HEK293 (cell line): ENCODE data around the gene GALNT16.

ENCODE experiments used
- CTCF ChIA-PET: fragments of 350-600 bp; formaldehyde crosslinking; extraction: SDS; loops from one replicate; lab custom pipeline; 2021; ENCODE audit warnings: antibody characterized with exemption; lab: Yijun Ruan, JAX
- POLR2A ChIA-PET: fragments of 300-600 bp; formaldehyde crosslinking; extraction: SDS; loops from one replicate; lab custom pipeline; 2020; ENCODE audit warnings: antibody characterized with exemption, inconsistent platforms; lab: Yijun Ruan, JAX
- H3K27ac ChIP-seq: fragments of 200-500 bp; sonication (Bioruptor generic); 2 replicates; pipeline ENCODE4 v1.5.1; 2014; ENCODE audit warnings: low read depth, low read length, control low read depth, inconsistent platforms; ENCODE audit errors: extremely low read depth
- H3K36me3 ChIP-seq, 2 experiments: fragments of 200-500 bp in 1 of 2; sonication (Bioruptor generic) in 1 of 2; 1 replicate in 1 of 2; 2 replicates in 1 of 2; pipeline ENCODE4 v1.5.1; 2014 to 2017; ENCODE audit warnings: inconsistent platforms in 2 of 2, low read length in 2 of 2; ENCODE audit not compliant: control insufficient read depth in 2 of 2, insufficient read depth in 1 of 2
- H3K4me1 ChIP-seq: fragments of 200-500 bp; sonication (Bioruptor generic); 2 replicates; pipeline ENCODE4 v1.5.1; 2014; ENCODE audit warnings: mild to moderate bottlenecking, low read length, inconsistent platforms; ENCODE audit not compliant: control insufficient read depth, insufficient read depth
- H3K4me3 ChIP-seq: 2 replicates; pipeline ENCODE4 v1.5.1; 2011; ENCODE audit warnings: low read depth, mild to moderate bottlenecking, control low read depth, low read length, moderate library complexity
- H3K9me3 ChIP-seq: fragments of 200-500 bp; sonication (Bioruptor generic); 2 replicates; pipeline ENCODE4 v1.5.1; 2014; ENCODE audit warnings: low read depth, low read length, inconsistent platforms; ENCODE audit not compliant: control insufficient read depth, insufficient read depth
- EGR2 ChIP-seq: fragments of 450-650 bp; formaldehyde crosslinking; IDR thresholded peaks from 2 replicates; pipeline ENCODE4 v1.5.1; 2016; ENCODE audit warnings: low read depth, missing biosample characterization, missing genetic modification characterization
- KLF1 ChIP-seq: fragments of 450-650 bp; formaldehyde crosslinking; IDR thresholded peaks from 2 replicates; pipeline ENCODE4 v1.5.1; 2016; ENCODE audit warnings: missing biosample characterization, missing genetic modification characterization
- KLF10 ChIP-seq: fragments of 450-650 bp; IDR thresholded peaks from 2 replicates; pipeline ENCODE4 v1.5.1; 2018; ENCODE audit warnings: missing biosample characterization, mild to moderate bottlenecking, missing genetic modification characterization
- MEIS1 ChIP-seq: sonication (generic); formaldehyde crosslinking; IDR thresholded peaks from 2 replicates; pipeline ENCODE4 v1.8.1; 2022; ENCODE audit warnings: missing genetic modification reagents, mild to moderate bottlenecking, borderline replicate concordance
- MZF1 ChIP-seq: fragments of 450-650 bp; formaldehyde crosslinking; IDR thresholded peaks from 2 replicates; pipeline ENCODE4 v1.5.1; 2017; ENCODE audit warnings: missing biosample characterization, missing genetic modification characterization, borderline replicate concordance
- PATZ1 ChIP-seq: fragments of 450-650 bp; formaldehyde crosslinking; IDR thresholded peaks from 2 replicates; pipeline ENCODE4 v1.5.1; 2016; ENCODE audit warnings: missing biosample characterization, missing genetic modification characterization
- SP3 ChIP-seq: fragments of 450-650 bp; formaldehyde crosslinking; IDR thresholded peaks from 2 replicates; pipeline ENCODE4 v1.5.1; 2016; ENCODE audit warnings: missing biosample characterization, missing genetic modification characterization
- WT1 ChIP-seq: fragments of 450-650 bp; formaldehyde crosslinking; IDR thresholded peaks from 2 replicates; pipeline ENCODE4 v1.5.1; 2016; ENCODE audit warnings: missing biosample characterization, missing genetic modification characterization
- ZBTB1 ChIP-seq: fragments of 450-650 bp; formaldehyde crosslinking; IDR thresholded peaks from 2 replicates; pipeline ENCODE4 v1.5.1; 2016; ENCODE audit warnings: missing biosample characterization, missing genetic modification characterization
- ZBTB21 ChIP-seq: fragments of 450-650 bp; formaldehyde crosslinking; IDR thresholded peaks from 2 replicates; pipeline ENCODE4 v1.5.1; 2017; ENCODE audit warnings: missing biosample characterization, missing genetic modification characterization
- ZFHX2 ChIP-seq: fragments of 450-650 bp; formaldehyde crosslinking; conservative IDR thresholded peaks from 2 replicates; pipeline ENCODE4 v1.5.1; 2016; ENCODE audit warnings: missing biosample characterization, missing genetic modification characterization
- ZIC2 ChIP-seq: fragments of 450-650 bp; formaldehyde crosslinking; IDR thresholded peaks from 2 replicates; pipeline ENCODE4 v1.5.1; 2016; ENCODE audit warnings: missing biosample characterization, missing genetic modification characterization
- ZNF16 ChIP-seq: fragments of 450-650 bp; formaldehyde crosslinking; IDR thresholded peaks from 2 replicates; pipeline ENCODE4 v1.5.1; 2016; ENCODE audit warnings: low read depth, missing biosample characterization, missing genetic modification characterization
- ZNF169 ChIP-seq: fragments of 450-650 bp; formaldehyde crosslinking; IDR thresholded peaks from 2 replicates; pipeline ENCODE4 v1.5.1; 2016; ENCODE audit warnings: missing biosample characterization, missing genetic modification characterization
- ZNF2 ChIP-seq: fragments of 450-650 bp; formaldehyde crosslinking; IDR thresholded peaks from 2 replicates; pipeline ENCODE4 v1.5.1; 2016; ENCODE audit warnings: missing biosample characterization, missing genetic modification characterization
- ZNF239 ChIP-seq: fragments of 450-650 bp; formaldehyde crosslinking; IDR thresholded peaks from 2 replicates; pipeline ENCODE4 v1.5.1; 2016; ENCODE audit warnings: missing biosample characterization, missing genetic modification characterization
- ZNF266 ChIP-seq: fragments of 450-650 bp; formaldehyde crosslinking; IDR thresholded peaks from 2 replicates; pipeline ENCODE4 v1.5.1; 2016; ENCODE audit warnings: missing biosample characterization, missing genetic modification characterization, low read depth
- ZNF274 ChIP-seq, 2 experiments: fragments of 200-500 bp in 1 of 2; fragments of 450-650 bp in 1 of 2; sonication (Bioruptor generic) in 1 of 2; formaldehyde crosslinking in 1 of 2; IDR thresholded peaks; 2 replicates each; pipeline versions ENCODE4 v1.5.1 to v1.6.1; 2014 to 2016; ENCODE audit warnings: borderline replicate concordance in 1 of 2, inconsistent platforms in 1 of 2, low read length in 1 of 2, missing biosample characterization in 1 of 2, missing genetic modification characterization in 1 of 2
- ZNF302 ChIP-seq: fragments of 450-650 bp; formaldehyde crosslinking; IDR thresholded peaks from 2 replicates; pipeline ENCODE4 v1.5.1; 2016; ENCODE audit warnings: missing biosample characterization, missing genetic modification characterization, low read depth
- ZNF311 ChIP-seq: fragments of 450-650 bp; formaldehyde crosslinking; IDR thresholded peaks from 2 replicates; pipeline ENCODE4 v1.5.1; 2017; ENCODE audit warnings: missing biosample characterization, missing genetic modification characterization, borderline replicate concordance
- ZNF366 ChIP-seq: fragments of 450-650 bp; formaldehyde crosslinking; conservative IDR thresholded peaks from 2 replicates; pipeline ENCODE4 v1.5.1; 2016; ENCODE audit warnings: missing biosample characterization, missing genetic modification characterization
- ZNF391 ChIP-seq: fragments of 450-650 bp; formaldehyde crosslinking; IDR thresholded peaks from 2 replicates; pipeline ENCODE4 v1.5.1; 2016; ENCODE audit warnings: low read depth, missing biosample characterization, missing genetic modification characterization, borderline replicate concordance
- ZNF473 ChIP-seq: fragments of 450-650 bp; formaldehyde crosslinking; IDR thresholded peaks from 2 replicates; pipeline ENCODE4 v1.5.1; 2017; ENCODE audit warnings: missing biosample characterization, missing genetic modification characterization
- ZNF513 ChIP-seq: fragments of 450-650 bp; IDR thresholded peaks from 2 replicates; pipeline ENCODE4 v1.5.1; 2018; ENCODE audit warnings: missing biosample characterization, missing genetic modification characterization
- ZNF529 ChIP-seq: fragments of 450-650 bp; formaldehyde crosslinking; IDR thresholded peaks from 2 replicates; pipeline ENCODE4 v1.5.1; 2017; ENCODE audit warnings: missing genetic modification characterization, missing biosample characterization; ENCODE audit not compliant: insufficient replicate concordance
- ZNF555 ChIP-seq: fragments of 450-650 bp; formaldehyde crosslinking; conservative IDR thresholded peaks from 2 replicates; pipeline ENCODE4 v1.5.1; 2017; ENCODE audit warnings: missing biosample characterization, mild to moderate bottlenecking, missing genetic modification characterization, inconsistent platforms
- ZNF610 ChIP-seq: fragments of 450-650 bp; formaldehyde crosslinking; IDR thresholded peaks from 2 replicates; pipeline ENCODE4 v1.5.1; 2016; ENCODE audit warnings: missing biosample characterization, missing genetic modification characterization, borderline replicate concordance
- ZNF747 ChIP-seq: fragments of 450-650 bp; formaldehyde crosslinking; IDR thresholded peaks from 2 replicates; pipeline ENCODE4 v1.5.1; 2016; ENCODE audit warnings: missing biosample characterization, missing genetic modification characterization
- ZNF785 ChIP-seq: fragments of 450-650 bp; formaldehyde crosslinking; IDR thresholded peaks from 2 replicates; pipeline ENCODE4 v1.5.1; 2016; ENCODE audit warnings: missing biosample characterization, missing genetic modification characterization
- ZNF837 ChIP-seq: fragments of 450-650 bp; formaldehyde crosslinking; IDR thresholded peaks from 2 replicates; pipeline ENCODE4 v1.5.1; 2016; ENCODE audit warnings: missing biosample characterization, missing genetic modification characterization

GALNT16 gene

GRCh38 chr14:69323266-69323998 is 63.5 kb downstream of the GALNT16 start:
- no peak for TF ChIP-seq KLF10 (tag by site-specific recombination)
- TF ChIP-seq ZNF785 (tag by site-specific recombination): no peak
- no peak for TF ChIP-seq ZNF311
- no peak for TF ChIP-seq ZNF239
- peak; percentile 78 for TF ChIP-seq ZIC2
- TF ChIP-seq, all 188 proteins: peak for 1
- Histone ChIP-seq H3K27ac (no peak overlapping the region), H3K4me1 (no peaks in the 10 kb centered on the region), H3K4me3 (no peak overlapping the region), H3K36me3 (peaks cover 0 to 14% of the 10 kb centered on the region in 2 experiments; a peak in 1 of 3 replicates), H3K9me3 (no peaks in the 10 kb centered on the region)
- POLR2A ChIA-PET: no interaction called here
- CTCF ChIA-PET: interaction anchor here (0.6 kb wide), 1 partner anchor 77 kb away, joined by 3 read pairs; no protein-coding TSS in a partner anchor

- Histone ChIP-seq H3K36me3 (peaks cover 0 to 14% of the 10 kb centered on the region in 2 experiments; a peak in 1 of 3 replicates), H3K9me3 (no peaks in the 10 kb centered on the region), H3K4me3 (no peak overlapping the region), H3K4me1 (no peaks in the 10 kb centered on the region), H3K27ac (no peak overlapping the region)
- ChIA-PET CTCF (no interaction called here), POLR2A (no interaction called here)
- TF ChIP-seq ZNF169: no peak
- no peak for TF ChIP-seq ZNF555
- TF ChIP-seq ZNF366: no peak
- TF ChIP-seq EGR2 (tag by site-specific recombination): no peak
- TF ChIP-seq MEIS1 (CRISPR knock-in tag): no peak
- TF ChIP-seq ZFHX2 (tag by site-specific recombination): no peak
- TF ChIP-seq SP3 (tag by site-specific recombination): no peak
- TF ChIP-seq ZBTB21 (tag by site-specific recombination): no peak
- TF ChIP-seq ZNF274 (IDR thresholded peaks at IDR 0.05; ENCODE audit: low read length): no peak
- no peak for TF ChIP-seq ZNF274 (tag by site-specific recombination; IDR thresholded peaks at IDR 0.05; ENCODE audit: borderline replicate concordance)
- no peak for TF ChIP-seq ZNF529 (tag by site-specific recombination)
- TF ChIP-seq ZNF239: no peak
- TF ChIP-seq MZF1 (tag by site-specific recombination): no peak
- TF ChIP-seq ZNF747 (tag by site-specific recombination): no peak
- no peak for TF ChIP-seq ZNF837 (tag by site-specific recombination)
- TF ChIP-seq ZNF610 (tag by site-specific recombination): no peak
- TF ChIP-seq KLF1 (tag by site-specific recombination): no peak
Observed at GRCh38 chr14:69323999-69324282, 64.0 kb downstream of the GALNT16 start.

- no peak overlapping the region for H3K4me3 ChIP-seq
- H3K4me1 ChIP-seq: no peaks in the 10 kb centered on the region
- no peak overlapping the region for H3K27ac ChIP-seq
- H3K36me3 ChIP-seq: peaks cover 0 to 14% of the 10 kb centered on the region in 2 experiments; a peak in 1 of 3 replicates
- ChIA-PET CTCF (no interaction called here), POLR2A (no interaction called here)
- H3K9me3 ChIP-seq: no peaks in the 10 kb centered on the region
- TF ChIP-seq ZNF302 (tag by site-specific recombination) (no peak), ZNF473 (tag by site-specific recombination) (no peak), ZNF513 (tag by site-specific recombination) (no peak), ZBTB1 (no peak), ZNF2 (tag by site-specific recombination) (no peak), PATZ1 (tag by site-specific recombination) (no peak), ZNF391 (tag by site-specific recombination) (no peak), WT1 (tag by site-specific recombination) (no peak), ZNF16 (no peak), ZNF785 (tag by site-specific recombination) (no peak), ZNF266 (tag by site-specific recombination) (no peak), ZFHX2 (tag by site-specific recombination) (no peak)
Observed at GRCh38 chr14:69324341-69324931, 64.5 kb downstream of the GALNT16 start.
